ENCODE data around the gene CD1B.

CD1B gene

GRCh38 chr1:158310623-158311022 is 20.7 kb downstream of the CD1B start:
- TF ChIP-seq MYC (IDR thresholded peaks at IDR 0.05; ENCODE audit: low read depth, low read length) (no peak), POLR2A (IDR thresholded peaks at IDR 0.05; ENCODE audit: extremely low read depth, insufficient read length) (no peak), CTCF (IDR thresholded peaks at IDR 0.05; ENCODE audit: low read depth, low read length) (no peak), MAX (IDR thresholded peaks at IDR 0.05; ENCODE audit: low read depth, low read length) (no peak)
- H3K4me3 ChIP-seq (ENCODE audit: low read depth, low read length): no peak overlapping the region
- DNase-seq (ENCODE audit: low read depth): no peak

- no peak for DNase-seq (ENCODE audit: low read depth)
- no peak overlapping the region for H3K4me3 ChIP-seq (ENCODE audit: low read depth, low read length)
- TF ChIP-seq MYC (IDR thresholded peaks at IDR 0.05; ENCODE audit: low read depth, low read length) (no peak), POLR2A (IDR thresholded peaks at IDR 0.05; ENCODE audit: extremely low read depth, insufficient read length) (no peak)
These were observed 35.5 kb downstream of the CD1B start for GRCh38 chr1:158295791-158296190.

GRCh38 chr1:158290321-158290844 is 40.9 kb downstream of the CD1B start:
- H3K4me3 ChIP-seq (ENCODE audit: low read depth, low read length): no peak overlapping the region
- peak; percentile 8 for DNase-seq (ENCODE audit: low read depth)
- TF ChIP-seq MAX (IDR thresholded peaks at IDR 0.05; ENCODE audit: low read depth, low read length) (no peak), CTCF (IDR thresholded peaks at IDR 0.05; ENCODE audit: low read depth, low read length) (no peak), POLR2A (IDR thresholded peaks at IDR 0.05; ENCODE audit: extremely low read depth, insufficient read length) (no peak), MYC (IDR thresholded peaks at IDR 0.05; ENCODE audit: low read depth, low read length) (no peak)

- no peak within 1 kb of the TSS for H3K4me3 ChIP-seq (ENCODE audit: low read depth, low read length)
- no peak for DNase-seq (ENCODE audit: low read depth)
- TF ChIP-seq CTCF (IDR thresholded peaks at IDR 0.05; ENCODE audit: low read depth, low read length) (no peak), MYC (IDR thresholded peaks at IDR 0.05; ENCODE audit: low read depth, low read length) (no peak), POLR2A (IDR thresholded peaks at IDR 0.05; ENCODE audit: extremely low read depth, insufficient read length) (no peak), MAX (IDR thresholded peaks at IDR 0.05; ENCODE audit: low read depth, low read length) (no peak)
These were observed 41.5 kb downstream of the CD1B start, which contains the start of gene CD1C for GRCh38 chr1:158289811-158290210. CD1C (plus strand) TSS chr1:158289923; CDS start chr1:158290065, 142 bp downstream.

- DNase-seq (ENCODE audit: low read depth): peak; percentile 52
- H3K4me3 ChIP-seq (ENCODE audit: low read depth, low read length): no peak overlapping the region
- no peak for TF ChIP-seq MAX (IDR thresholded peaks at IDR 0.05; ENCODE audit: low read depth, low read length)
- no peak for TF ChIP-seq MYC (IDR thresholded peaks at IDR 0.05; ENCODE audit: low read depth, low read length)
- no peak for TF ChIP-seq CTCF (IDR thresholded peaks at IDR 0.05; ENCODE audit: low read depth, low read length)
- no peak for TF ChIP-seq POLR2A (IDR thresholded peaks at IDR 0.05; ENCODE audit: extremely low read depth, insufficient read length)
These were observed 44.4 kb downstream of the CD1B start for GRCh38 chr1:158286941-158287346.

- TF ChIP-seq POLR2A (IDR thresholded peaks at IDR 0.05; ENCODE audit: extremely low read depth, insufficient read length) (no peak), CTCF (IDR thresholded peaks at IDR 0.05; ENCODE audit: low read depth, low read length) (no peak), MAX (IDR thresholded peaks at IDR 0.05; ENCODE audit: low read depth, low read length) (no peak), MYC (IDR thresholded peaks at IDR 0.05; ENCODE audit: low read depth, low read length) (no peak)
- H3K4me3 ChIP-seq (ENCODE audit: low read depth, low read length): peak overlapping the region; percentile 13
- DNase-seq (ENCODE audit: low read depth): no peak
These were observed 44.8 kb downstream of the CD1B start for GRCh38 chr1:158286487-158286886.
